ENCODE results near the gene CASP12. TPM values are rescaled to one million over a fixed set of nuclear protein-coding genes. Genes with fewer than 3 reads are reported as not detected.
"Not testable (repeated sequence)": the region's sequence is repeated elsewhere in the genome, so short reads cannot be mapped to it uniquely, and the experiment has no call there.

The CASP12 gene
- total RNA-seq, result 1.0 and 3.0 TPM in 2 replicates

- peak; percentile 83 for DNase-seq (ENCODE audit: extremely low read depth, low read depth, low spot score)
Measured at GRCh38 chr11:104897891-104898684, at the start of gene CASP12. Gene CASP12, minus strand, starts transcription at chr11:104898460.

DNA sequence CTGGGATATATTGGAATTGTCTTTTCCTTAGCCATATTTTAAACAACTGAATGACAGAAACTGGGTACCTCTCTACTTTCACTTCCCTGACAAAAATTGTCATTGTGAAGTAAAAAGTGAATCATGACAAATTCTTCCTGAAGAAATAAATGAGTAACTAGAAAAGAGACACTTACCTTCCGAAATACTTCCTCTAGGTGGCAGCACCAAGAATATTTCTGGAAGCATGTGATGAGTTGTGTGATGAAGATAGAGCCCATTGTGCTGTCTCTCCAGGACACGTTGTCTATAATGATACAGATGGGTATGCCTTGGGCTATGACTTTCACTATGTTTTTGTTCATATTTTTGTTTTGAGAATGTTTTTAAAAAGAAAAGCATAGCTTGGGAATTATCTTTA is 48.6 kb upstream of the CASP12 start:
- DNase-seq (ENCODE audit: extremely low read depth, low read depth, low spot score), result peak; percentile 47

GRCh38 chr11:104944076-104944475 is 45.8 kb upstream of the CASP12 start:
- no peak for DNase-seq (ENCODE audit: extremely low read depth, low read depth, low spot score)

- DNase-seq (ENCODE audit: extremely low read depth, low read depth, low spot score), result no peak
Measured at GRCh38 chr11:104943561-104943960, 45.3 kb upstream of the CASP12 start.

- no peak for DNase-seq (ENCODE audit: extremely low read depth, low read depth, low spot score)
Measured at GRCh38 chr11:104934594-104934993, 36.3 kb upstream of the CASP12 start.

- DNase-seq (ENCODE audit: extremely low read depth, low read depth, low spot score), result not testable (repeated sequence)
Measured at GRCh38 chr11:104934073-104934472, 35.8 kb upstream of the CASP12 start.

GRCh38 chr11:104928811-104929210 is 30.6 kb upstream of the CASP12 start:
- DNase-seq (ENCODE audit: extremely low read depth, low read depth, low spot score), result no peak

- DNase-seq (ENCODE audit: extremely low read depth, low read depth, low spot score), result no peak
Measured at GRCh38 chr11:104926771-104927611, 28.7 kb upstream of the CASP12 start.

DNA sequence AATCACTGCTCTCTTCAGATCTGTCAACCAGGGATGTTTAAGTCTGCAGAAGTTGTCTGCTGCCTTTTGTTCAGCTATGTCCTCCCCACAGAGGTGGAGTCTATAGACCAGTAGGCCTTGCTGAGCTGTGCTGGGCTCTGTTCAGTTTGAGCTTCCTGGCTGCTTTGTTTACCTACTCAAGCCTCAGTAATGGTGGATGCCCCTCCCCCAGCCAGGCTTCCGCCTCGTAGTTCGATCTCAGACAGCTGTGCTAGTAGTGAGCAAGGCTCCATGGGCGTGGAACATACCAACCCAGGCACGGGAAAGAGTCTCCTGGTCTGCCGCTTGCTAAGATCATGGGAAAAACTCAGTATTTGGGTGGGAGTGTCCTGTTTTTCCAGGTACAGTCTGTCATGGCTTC is 27.6 kb upstream of the CASP12 start:
- DNase-seq (ENCODE audit: extremely low read depth, low read depth, low spot score), result no peak

- peak; percentile 88 for DNase-seq (ENCODE audit: extremely low read depth, low read depth, low spot score)
Measured at GRCh38 chr11:104918113-104918824, 20.0 kb upstream of the CASP12 start.

DNA sequence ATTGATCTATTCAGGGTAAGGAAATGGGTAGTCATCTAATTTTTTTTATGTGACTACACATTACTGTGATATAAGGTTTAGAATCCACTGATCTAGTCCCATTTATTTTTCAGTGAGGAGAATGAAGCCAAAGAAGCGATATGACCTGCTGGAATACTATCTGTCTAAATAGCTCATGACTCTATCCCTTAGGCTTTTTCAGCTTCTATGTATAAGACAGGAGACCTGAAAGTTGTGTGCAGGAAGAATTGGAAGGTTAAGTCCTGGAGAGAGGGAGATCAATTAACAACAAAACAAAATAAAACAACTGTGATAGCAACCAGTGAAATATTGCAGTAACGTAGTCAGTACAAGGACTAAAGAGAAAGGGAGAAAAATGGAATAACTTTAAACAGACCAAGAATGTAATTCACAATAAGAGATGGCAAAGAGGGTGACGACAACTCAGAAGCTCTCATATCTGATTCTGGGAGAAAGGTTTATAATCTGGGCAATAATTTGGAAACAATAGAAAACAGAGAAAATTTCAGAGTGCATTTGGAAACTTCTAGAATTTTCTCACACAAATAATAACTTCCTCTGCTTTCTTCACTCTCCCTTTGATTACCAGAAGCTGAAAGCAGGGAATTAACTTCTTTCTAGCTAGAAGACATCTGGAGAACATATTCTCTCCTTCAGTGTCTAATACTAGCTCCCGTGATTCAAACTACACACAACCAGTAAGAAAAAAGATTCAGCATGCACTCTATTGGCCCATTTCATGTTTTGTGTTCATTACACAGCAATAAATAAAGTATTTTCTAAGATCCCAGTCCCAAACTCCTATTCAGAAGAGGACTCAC is 19.2 kb upstream of the CASP12 start:
- DNase-seq (ENCODE audit: extremely low read depth, low read depth, low spot score), result peak; percentile 44

DNA sequence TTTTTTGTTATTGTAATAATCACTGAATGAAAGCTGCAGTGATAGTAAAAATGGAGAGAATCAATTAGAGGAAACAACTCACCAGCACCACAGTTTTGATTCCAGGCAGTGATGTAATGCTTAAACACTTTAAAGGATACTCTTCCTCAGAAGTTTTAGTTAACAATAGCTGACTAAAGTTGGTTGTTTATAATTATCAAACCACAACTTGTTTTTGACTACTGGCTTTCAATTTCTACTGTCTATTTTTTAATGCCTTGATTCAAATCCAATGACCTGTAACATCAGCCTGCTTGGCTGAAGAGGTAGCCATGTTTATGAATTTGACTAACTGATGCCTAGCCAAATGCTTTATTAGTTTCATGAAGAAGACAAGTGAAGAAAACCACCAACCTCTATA is 18.2 kb upstream of the CASP12 start:
- no peak for DNase-seq (ENCODE audit: extremely low read depth, low read depth, low spot score)

DNA sequence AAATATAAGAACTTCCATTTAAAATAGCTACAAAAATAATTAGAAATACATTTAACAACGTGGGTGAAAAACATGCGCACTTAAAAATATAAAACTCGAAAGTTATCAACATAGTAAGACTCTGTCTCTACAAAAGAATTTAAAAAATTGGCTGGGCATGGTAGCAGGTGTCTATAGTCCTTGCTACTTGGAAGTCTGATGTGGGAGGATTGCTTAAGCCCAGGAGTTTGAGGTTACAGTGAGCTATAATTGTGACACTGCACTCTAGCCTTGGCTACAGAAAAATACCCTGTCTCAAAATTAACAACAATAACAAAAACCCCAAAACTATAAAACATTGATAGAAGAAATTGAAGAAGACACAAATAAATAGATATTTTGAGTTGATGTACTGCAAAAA is 13.8 kb upstream of the CASP12 start:
- DNase-seq (ENCODE audit: extremely low read depth, low read depth, low spot score), result no peak

DNA sequence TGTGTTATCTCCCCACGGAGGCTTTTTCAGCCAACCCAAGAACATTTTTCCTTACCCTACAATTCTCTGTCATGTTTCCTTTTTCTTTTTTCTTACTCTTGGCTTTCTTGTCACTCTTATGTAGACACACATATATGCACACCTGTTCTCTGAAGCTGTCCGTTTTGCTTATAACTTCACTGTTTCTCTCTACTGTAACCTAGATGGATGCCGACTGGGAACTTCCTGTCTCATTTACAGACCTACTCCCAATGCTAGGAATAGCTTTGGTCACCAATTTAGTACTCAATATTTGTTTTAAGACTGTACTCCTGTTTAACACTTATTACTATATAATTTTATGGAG is 9.9 kb upstream of the CASP12 start:
- no peak for DNase-seq (ENCODE audit: extremely low read depth, low read depth, low spot score)

DNA sequence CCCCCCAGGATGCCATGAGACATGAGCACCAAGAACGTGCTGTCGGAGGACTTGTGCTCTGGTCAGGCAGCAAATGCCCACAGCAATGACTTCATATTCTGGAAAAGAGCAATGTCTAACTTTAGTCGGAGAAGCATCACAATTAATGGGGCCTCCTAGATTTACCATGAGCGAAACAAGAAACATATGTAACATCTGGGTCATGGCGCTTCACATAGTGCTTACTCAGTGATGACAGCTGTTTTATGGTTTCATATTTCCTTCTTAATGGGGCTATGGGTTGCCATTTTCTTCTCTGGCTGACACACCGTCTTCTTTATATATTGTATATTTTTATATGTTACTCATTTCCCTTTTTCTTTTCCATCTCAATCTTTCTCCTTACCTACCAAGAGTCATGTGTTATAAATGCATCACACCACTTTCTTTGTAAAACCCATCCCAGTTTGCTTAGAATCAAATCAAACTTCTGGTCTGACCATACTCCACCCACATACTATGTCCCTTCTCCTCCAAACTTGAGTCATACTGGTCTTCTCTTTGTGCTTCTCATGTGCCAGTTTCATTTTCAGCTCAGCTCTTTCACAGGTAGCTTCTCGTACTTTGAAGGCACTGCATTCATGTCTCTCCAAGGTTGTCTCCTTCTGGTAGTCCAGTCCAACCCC is 9.4 kb upstream of the CASP12 start:
- no peak for DNase-seq (ENCODE audit: extremely low read depth, low read depth, low spot score)

DNA sequence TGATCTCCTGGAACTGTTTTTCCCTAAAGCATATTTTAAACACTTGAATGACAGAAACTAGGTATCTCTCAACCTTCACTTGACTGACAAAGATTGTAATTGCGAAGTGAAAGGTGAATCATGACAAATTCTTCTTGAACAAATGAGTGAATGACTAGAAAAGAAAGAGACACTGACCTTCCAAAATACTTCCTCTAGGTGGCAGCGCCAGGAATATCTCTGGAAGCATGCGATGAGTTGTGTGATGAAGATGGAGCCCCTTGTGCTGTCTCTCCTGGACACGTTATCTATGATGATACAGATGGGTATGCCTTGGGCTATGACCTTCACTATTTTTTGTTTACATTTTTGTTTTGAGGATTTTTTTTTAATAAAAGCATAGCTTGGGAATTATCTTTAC is 7.0 kb upstream of the CASP12 start:
- no peak for DNase-seq (ENCODE audit: extremely low read depth, low read depth, low spot score)

DNA sequence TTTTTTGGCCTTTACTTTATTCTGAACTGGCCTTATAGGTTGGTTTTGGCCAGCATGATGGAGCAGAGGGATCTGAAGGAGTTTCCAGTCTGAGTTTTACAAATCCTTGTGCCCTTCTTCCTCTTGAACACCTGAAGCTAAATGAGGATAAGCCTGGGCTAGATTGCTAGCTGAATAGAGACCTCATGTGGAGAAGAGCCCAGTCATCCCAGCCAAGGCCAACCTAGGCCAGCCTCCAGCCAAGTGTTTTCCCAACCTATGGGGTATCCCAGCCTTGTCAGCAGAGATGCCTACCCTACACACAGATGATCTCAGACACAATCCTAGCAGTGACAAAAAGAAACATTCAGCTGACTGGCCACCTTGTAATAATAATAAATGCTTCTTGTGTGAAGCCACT is 966 bp upstream of the CASP12 start:
- DNase-seq (ENCODE audit: extremely low read depth, low read depth, low spot score), result no peak

GRCh38 chr11:104898685-104899013 is 389 bp upstream of the CASP12 start:
- no peak for DNase-seq (ENCODE audit: extremely low read depth, low read depth, low spot score)

- no peak for DNase-seq (ENCODE audit: extremely low read depth, low read depth, low spot score)
Measured at GRCh38 chr11:104895634-104896033, 2.6 kb downstream of the CASP12 start.

GRCh38 chr11:104893876-104894275 is 4.4 kb downstream of the CASP12 start:
- DNase-seq (ENCODE audit: extremely low read depth, low read depth, low spot score), result no peak

Data from glomerular endothelial cell (primary cell).